ENCODE data around the gene PARN. TPM values are rescaled to one million over a fixed set of nuclear protein-coding genes. Genes with fewer than 3 reads are reported as not detected.

PARN gene
- total and polyA plus RNA-seq, 2 of the 8 experiments (the other 6 are each of a cell fraction or from before 2014, with no cell fraction given) = 24.5 to 44.6 TPM

- Histone ChIP-seq H2BK5ac (ENCODE audit: low read depth, low read length) (no peak overlapping the region), H4K5ac (ENCODE audit: insufficient read length, low read depth, low read length) (no peak overlapping the region), H3K23ac (ENCODE audit: insufficient read length) (no peak overlapping the region), H3K4me1 (replicated peaks in 1 of 4; ENCODE audit: control insufficient read depth in 3 of 4, insufficient read depth in 4 of 4, low read length in 3 of 4) (peaks cover 0 to 2% (median 0%) of the 10 kb centered on the region in 4 experiments; a peak in 1 of 7 replicates), H3K27ac (ENCODE audit: low read depth, low read length) (no peak overlapping the region), H3K36me3 (ENCODE audit: control insufficient read depth in 2 of 4, insufficient read depth in 4 of 4, low read length in 3 of 4) (no peaks in the 10 kb centered on the region; a peak in 1 of 8 replicates), H2BK20ac (ENCODE audit: low read length) (no peak overlapping the region), H3K14ac (ENCODE audit: insufficient read length) (no peak overlapping the region), H2AFZ (ENCODE audit: low read length) (no peak overlapping the region), H3K4me2 (ENCODE audit: insufficient read depth in 1 of 2, low read depth in 2 of 2, low read length in 2 of 2) (no peak overlapping the region), H3K56ac (replicated peaks; ENCODE audit: insufficient read length, low read depth, low read length) (no peak overlapping the region), H3K27me3 (replicated peaks in 1 of 4; ENCODE audit: control insufficient read depth in 3 of 4, extremely low read depth in 1 of 4, insufficient read depth in 3 of 4, low read length in 3 of 4) (no peaks in the 10 kb centered on the region), H4K91ac (replicated peaks; ENCODE audit: insufficient read length, low read length) (no peak overlapping the region), H3K9ac (replicated peaks in 1 of 4; ENCODE audit: extremely low read depth in 1 of 4, low read depth in 3 of 4, low read length in 3 of 4) (no peak overlapping the region), H3K4ac (replicated peaks; ENCODE audit: insufficient read length, low read depth, low read length) (no peak overlapping the region), H2AK5ac (ENCODE audit: low read depth, low read length) (no peak overlapping the region), H3K79me2 (ENCODE audit: control insufficient read depth in 1 of 2, insufficient read depth in 2 of 2, low read length in 2 of 2) (no peaks in the 10 kb centered on the region), H3K9me3 (ENCODE audit: insufficient read depth in 2 of 2, low read depth in 1 of 2, low read length in 1 of 2) (peaks cover 4 to 9% of the 10 kb centered on the region in 2 experiments; a peak in 2 of 4 replicates), H3K4me3 (ENCODE audit: extremely low read depth in 1 of 4, insufficient read depth in 2 of 4, low read depth in 3 of 4, low read length in 4 of 4) (no peak overlapping the region), H4K8ac (ENCODE audit: extremely low read depth, insufficient read depth, low read length) (no peak overlapping the region), H4K20me1 (replicated peaks in 1 of 2; ENCODE audit: control insufficient read depth in 1 of 2, insufficient read depth in 2 of 2, low read length in 2 of 2) (no peaks in the 10 kb centered on the region), H3K18ac (ENCODE audit: extremely low read depth, low read length) (no peak overlapping the region), H3K79me1 (ENCODE audit: low read depth, low read length) (no peaks in the 10 kb centered on the region), H3K23me2 (ENCODE audit: low read depth, low read length) (no peaks in the 10 kb centered on the region), H2BK12ac (ENCODE audit: low read depth, low read length) (no peak overlapping the region), H2BK120ac (replicated peaks; ENCODE audit: low read depth, low read length) (no peak overlapping the region), H2BK15ac (ENCODE audit: low read length) (no peak overlapping the region)
- POLR2A ChIA-PET (ENCODE audit: partially characterized antibody) = no interaction called here
- CTCF ChIA-PET (ENCODE audit: partially characterized antibody) = interaction anchor here (1.1 to 1.6 kb wide), 2 partner anchors 9 to 24 kb away, joined by 3 to 4 read pairs; no protein-coding TSS in a partner anchor
- 93% methylated on average over 2 of the region's 2 CpGs; no CpG with 5 or more reads in 1 of the 2 experiments for WGBS, 2 experiments (ENCODE audit: extremely low coverage in 1 of 2, insufficient coverage in 1 of 2, insufficient read length in 1 of 2, insufficient replicate concordance in 2 of 2, low coverage in 1 of 2, low lambda C conversion rate in 2 of 2, missing lambda C conversion rate in 1 of 2)
- no peak for DNase-seq (ENCODE audit: low read depth in 1 of 2, low spot score in 2 of 2)
- TF ChIP-seq ASH2L (IDR thresholded peaks at IDR 0.05; ENCODE audit: low read length) (no peak), ZNF274 (IDR thresholded peaks at IDR 0.05; ENCODE audit: borderline replicate concordance, extremely low read depth, low read length) (no peak), SUZ12 (IDR thresholded peaks at IDR 0.05; ENCODE audit: low read length) (no peak), KDM4A (IDR thresholded peaks at IDR 0.05; ENCODE audit: low read depth, low read length, severe bottlenecking) (no peak), CHD1 (IDR thresholded peaks at IDR 0.05; ENCODE audit: low read depth, low read length) (no peak), NANOG (IDR thresholded peaks at IDR 0.05; ENCODE audit: insufficient read depth, low read depth, low read length, poor library complexity, severe bottlenecking) (no peak)
- FAIRE-seq = no peak
These were observed 165.3 kb downstream of the PARN start for GRCh38 chr16:14464796-14465195.
